Measurements from ENCODE around the gene TMEM123. TPM values are rescaled to one million over a fixed set of nuclear protein-coding genes. Genes with fewer than 3 reads are reported as not detected.

TMEM123 gene
- total and polyA plus RNA-seq, 2 of the 13 experiments (the other 11 are each of a cell fraction or from before 2014, with no cell fraction given), result 365 to 2,761 TPM

DNA sequence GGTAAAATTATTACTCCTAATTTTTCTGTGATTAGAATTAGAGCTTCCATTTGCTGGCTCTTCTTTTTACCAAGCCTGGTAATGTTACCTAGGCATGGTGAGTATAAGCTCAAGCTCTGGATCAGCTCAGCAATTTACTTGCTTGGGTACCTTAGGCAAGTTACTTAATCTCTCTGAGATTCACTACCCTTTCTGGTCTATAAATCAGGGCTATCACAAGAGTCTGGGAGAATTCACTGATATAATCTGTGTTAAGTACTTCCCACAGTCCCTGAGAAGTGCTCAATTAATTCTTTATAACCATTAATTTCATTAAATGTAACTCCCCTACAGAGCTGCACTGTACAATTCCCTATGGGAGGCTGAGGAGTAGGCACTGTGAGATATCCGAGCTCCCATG lies 44.2 kb downstream of the TMEM123 start:
- FAIRE-seq (no peak), DNase-seq (ENCODE audit: low spot score) (no peak), ATAC-seq (no peak)
- H3K4me2 ChIP-seq (ENCODE audit: low read depth, low read length), result no peak overlapping the region
- peaks cover 20 to 54% of the 10 kb centered on the region in 2 experiments for H3K36me3 ChIP-seq (replicated peaks in 1 of 2; ENCODE audit: control insufficient read depth in 1 of 2, insufficient read depth in 2 of 2, low read length in 2 of 2)
- intact Hi-C loops (cut with micrococcal nuclease; ENCODE audit: unreplicated experiment), result no loop called here
- peaks cover 95% of the 10 kb centered on the region for H3K79me2 ChIP-seq (ENCODE audit: insufficient read depth, low read length)
- POLR2A ChIA-PET, result no interaction called here
- in situ Hi-C loops (cut with HindIII; ENCODE audit: extremely low pct_ligation_motif_present, low pct_unique_long_range_greater_than_20kb), result no loop called here
- H3K9ac ChIP-seq (ENCODE audit: insufficient read depth, low read depth, low read length), result no peak overlapping the region
- no TSS peak for BruUV-seq (replicated peaks)
- peaks cover 97% of the 10 kb centered on the region for H4K20me1 ChIP-seq (ENCODE audit: insufficient read depth, low read length)
- no peak for TF ChIP-seq ZMYM2 (CRISPR knock-in tag; IDR thresholded peaks at IDR 0.05)
- peak; percentile 73 for TF ChIP-seq RBM22 (optimal IDR thresholded peaks at IDR 0.05; ENCODE audit: low read length)
- CTCF ChIA-PET (ENCODE audit: low intra/inter-chr PET ratio, low total read pairs), result no interaction called here
- H3K27me3 ChIP-seq (ENCODE audit: control insufficient read depth in 1 of 2, insufficient read depth in 2 of 2, low read length in 2 of 2), result no peaks in the 10 kb centered on the region
- WGBS (ENCODE audit: low lambda C conversion rate), result 100% methylated on average over 1 of the region's 1 CpG
- H2AFZ ChIP-seq (ENCODE audit: low read length), result no peak overlapping the region
- peaks cover 41% of the 10 kb centered on the region for H3K4me1 ChIP-seq (ENCODE audit: insufficient read depth, low read length)
- H3K9me3 ChIP-seq (ENCODE audit: low read length), result no peaks in the 10 kb centered on the region
- no peak overlapping the region for H3K4me3 ChIP-seq (replicated peaks in 1 of 3; ENCODE audit: insufficient read depth in 1 of 3, low read depth in 2 of 3, low read length in 3 of 3)
- H3K27ac ChIP-seq (ENCODE audit: extremely low read length, insufficient read depth, low read length), result no peak overlapping the region

- ATAC-seq (no peak), DNase-seq (ENCODE audit: low spot score) (no peak), FAIRE-seq (no peak)
- in situ Hi-C loops (cut with HindIII; ENCODE audit: extremely low pct_ligation_motif_present, low pct_unique_long_range_greater_than_20kb), result no loop called here
- no TSS peak for BruUV-seq (replicated peaks)
- ChIA-PET POLR2A (no interaction called here), CTCF (ENCODE audit: low intra/inter-chr PET ratio, low total read pairs) (no interaction called here)
- TF ChIP-seq RBAK (CRISPR knock-in tag; IDR thresholded peaks at IDR 0.05), result no peak
- TF ChIP-seq TGIF2 (CRISPR knock-in tag; IDR thresholded peaks at IDR 0.05), result no peak
- TF ChIP-seq NR0B2 (CRISPR knock-in tag; IDR thresholded peaks at IDR 0.05), result no peak
- TF ChIP-seq ZSCAN21 (CRISPR knock-in tag; IDR thresholded peaks at IDR 0.05; ENCODE audit: borderline replicate concordance), result no peak
- TF ChIP-seq U2AF1 (optimal IDR thresholded peaks at IDR 0.05; ENCODE audit: low read depth, low read length), result no peak
- TF ChIP-seq ZKSCAN8 (CRISPR knock-in tag; IDR thresholded peaks at IDR 0.05; ENCODE audit: borderline replicate concordance), result no peak
- Histone ChIP-seq H4K20me1 (ENCODE audit: insufficient read depth, low read length) (peaks cover 97% of the 10 kb centered on the region), H3K79me2 (ENCODE audit: insufficient read depth, low read length) (peaks cover 94% of the 10 kb centered on the region), H3K27me3 (ENCODE audit: control insufficient read depth in 1 of 2, insufficient read depth in 2 of 2, low read length in 2 of 2) (no peaks in the 10 kb centered on the region), H3K27ac (ENCODE audit: extremely low read length, insufficient read depth, low read length) (no peak overlapping the region), H3K9ac (ENCODE audit: insufficient read depth, low read depth, low read length) (no peak overlapping the region), H3K4me3 (replicated peaks in 1 of 3; ENCODE audit: insufficient read depth in 1 of 3, low read depth in 2 of 3, low read length in 3 of 3) (no peak overlapping the region), H3K4me1 (ENCODE audit: insufficient read depth, low read length) (peaks cover 37% of the 10 kb centered on the region), H3K9me3 (ENCODE audit: low read length) (no peaks in the 10 kb centered on the region), H3K4me2 (ENCODE audit: low read depth, low read length) (no peak overlapping the region), H3K36me3 (replicated peaks in 1 of 2; ENCODE audit: control insufficient read depth in 1 of 2, insufficient read depth in 2 of 2, low read length in 2 of 2) (peaks cover 17 to 55% of the 10 kb centered on the region in 2 experiments), H2AFZ (ENCODE audit: low read length) (no peak overlapping the region)
- intact Hi-C loops (cut with micrococcal nuclease; ENCODE audit: unreplicated experiment), result no loop called here
- WGBS (ENCODE audit: low lambda C conversion rate), result 92% methylated on average over 3 of the region's 3 CpGs
Observed at GRCh38 chr11:102407901-102408300, 44.7 kb downstream of the TMEM123 start.

Measured in HepG2 (cell line).